Kidney glomerular epithelial cell (primary cell): ENCODE measurements around the gene ZEB2.
A peak's percentile ranks its signal among the peaks of the same experiment; 100 is the strongest.

Experiments used
- DNase-seq: peaks from one replicate; lab custom pipeline; 2025; lab: John Stamatoyannopoulos, UW

The ZEB2 gene

DNA sequence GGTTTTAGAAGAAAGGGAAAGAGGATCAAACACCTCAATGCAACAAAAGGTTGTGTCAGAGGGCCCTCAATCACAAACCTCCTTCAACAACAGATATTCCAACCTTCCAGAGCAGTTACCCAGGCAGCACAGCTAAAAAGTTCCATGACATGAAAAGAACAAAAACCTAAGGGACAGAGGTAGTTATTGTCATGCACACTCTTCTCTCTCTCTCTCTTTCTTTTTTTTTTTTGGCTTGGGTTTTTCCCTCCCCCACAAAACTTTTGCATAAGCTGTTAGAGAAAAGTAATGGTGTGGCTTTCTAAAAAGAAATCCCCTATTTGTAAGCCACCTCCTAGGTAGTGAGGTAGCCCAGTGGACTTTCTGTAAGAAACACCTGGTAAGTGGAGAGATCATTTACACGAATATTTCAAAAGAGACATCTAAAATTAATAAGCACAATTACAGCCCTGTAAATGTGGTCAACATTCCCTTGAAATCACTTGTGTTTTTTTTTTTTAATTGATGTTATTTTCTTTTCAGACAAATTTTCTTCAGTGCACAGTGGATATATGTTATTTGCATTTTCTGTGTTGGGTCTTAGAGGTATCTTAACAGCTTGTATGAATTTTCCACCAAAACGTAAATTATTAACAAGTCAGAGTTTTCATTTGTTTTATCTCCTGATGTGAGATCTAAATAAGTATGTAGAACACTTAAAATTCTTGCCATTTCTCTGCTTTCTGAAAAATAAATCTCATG, 48.4 kb downstream of the ZEB2 start:
- DNase-seq: no peak

GRCh38 chr2:144470816-144471215, 49.1 kb downstream of the ZEB2 start:
- no peak for DNase-seq

DNA sequence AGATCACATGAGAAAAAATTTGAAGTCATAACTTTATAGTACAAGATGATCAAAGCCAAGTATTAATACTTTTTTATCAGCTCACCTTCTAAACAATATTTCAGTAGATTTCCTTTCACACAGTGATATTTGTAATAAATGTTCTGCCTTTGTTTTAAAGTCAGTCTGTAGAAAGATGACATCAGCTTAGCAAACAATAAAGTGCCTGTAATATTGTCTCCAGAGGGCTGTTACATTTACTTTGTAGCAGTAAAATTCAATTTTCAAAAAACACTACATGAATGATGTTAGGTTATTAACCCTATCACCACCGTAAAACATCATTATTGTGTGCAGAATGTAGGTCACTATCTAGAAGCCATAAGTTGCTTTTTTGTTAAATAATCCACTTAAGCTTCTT, 49.6 kb downstream of the ZEB2 start:
- DNase-seq: no peak

GRCh38 chr2:144469798-144470197, 50.1 kb downstream of the ZEB2 start:
- DNase-seq: no peak

GRCh38 chr2:144468823-144469595, 50.9 kb downstream of the ZEB2 start:
- DNase-seq: no peak

- DNase-seq: no peak
Observed at GRCh38 chr2:144467502-144468137, 52.3 kb downstream of the ZEB2 start.

DNA sequence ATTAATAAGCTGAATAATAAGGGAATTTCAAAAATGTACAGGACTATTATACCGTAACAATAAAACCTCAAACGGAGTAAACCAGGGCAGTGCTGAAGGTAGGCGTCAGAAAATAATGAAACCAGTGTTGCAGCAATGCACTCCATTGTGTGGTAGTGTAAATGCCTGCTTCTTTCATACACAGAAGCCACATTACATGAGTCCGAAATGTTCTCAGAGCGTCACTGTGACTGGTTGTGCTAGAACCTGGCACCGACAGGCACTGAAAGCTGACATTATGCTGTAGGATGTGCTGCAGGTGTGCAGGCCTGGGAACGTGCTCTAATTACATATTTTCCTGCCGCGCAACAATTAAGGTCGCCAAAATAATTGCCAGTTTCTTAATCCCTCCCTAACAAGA, 53.3 kb downstream of the ZEB2 start:
- no peak for DNase-seq

DNA sequence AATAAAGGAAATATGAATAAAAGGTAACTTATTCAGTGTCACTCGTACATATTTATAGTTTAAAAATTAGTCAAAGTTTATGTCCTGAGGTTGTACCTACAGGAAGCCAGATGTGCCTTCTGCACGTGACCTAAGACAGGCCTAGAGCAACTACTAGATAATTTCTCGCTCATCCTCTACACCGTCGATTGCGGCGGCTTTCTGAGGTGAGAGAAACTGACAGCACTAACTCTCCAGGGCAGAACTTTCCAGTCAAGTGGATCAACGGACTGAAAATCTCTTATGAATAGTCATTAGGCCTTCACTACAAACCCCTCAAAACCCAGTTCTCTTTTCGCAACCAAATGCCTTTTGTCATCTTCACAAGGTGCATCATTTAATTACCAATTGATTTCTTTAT, 54.2 kb downstream of the ZEB2 start:
- DNase-seq: no peak

DNA sequence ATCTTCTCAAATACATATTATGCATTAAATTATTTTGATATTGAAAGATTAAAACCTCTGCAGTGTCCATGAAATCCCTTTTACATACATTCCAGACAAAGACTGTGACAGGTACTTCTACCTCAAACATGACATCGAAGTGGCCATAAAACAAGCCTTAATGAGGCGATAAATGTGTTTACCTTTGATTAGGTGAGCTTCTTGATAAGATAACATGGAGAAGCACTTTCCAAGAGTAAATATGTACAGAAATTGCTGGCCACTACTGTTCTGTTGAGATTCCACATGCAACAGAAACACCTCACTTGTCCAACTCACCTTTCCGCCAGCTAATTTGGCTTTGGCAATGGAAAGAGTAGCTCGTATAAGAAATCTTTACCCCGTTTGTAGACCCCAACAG, 55.2 kb downstream of the ZEB2 start:
- DNase-seq: no peak

- DNase-seq: no peak
Observed at GRCh38 chr2:144463266-144463665, 56.7 kb downstream of the ZEB2 start.

GRCh38 chr2:144462266-144462665, 57.7 kb downstream of the ZEB2 start:
- DNase-seq: no peak

GRCh38 chr2:144461308-144461766, 58.6 kb downstream of the ZEB2 start:
- no peak for DNase-seq

GRCh38 chr2:144460727-144461307, 59.1 kb downstream of the ZEB2 start:
- DNase-seq: no peak

DNA sequence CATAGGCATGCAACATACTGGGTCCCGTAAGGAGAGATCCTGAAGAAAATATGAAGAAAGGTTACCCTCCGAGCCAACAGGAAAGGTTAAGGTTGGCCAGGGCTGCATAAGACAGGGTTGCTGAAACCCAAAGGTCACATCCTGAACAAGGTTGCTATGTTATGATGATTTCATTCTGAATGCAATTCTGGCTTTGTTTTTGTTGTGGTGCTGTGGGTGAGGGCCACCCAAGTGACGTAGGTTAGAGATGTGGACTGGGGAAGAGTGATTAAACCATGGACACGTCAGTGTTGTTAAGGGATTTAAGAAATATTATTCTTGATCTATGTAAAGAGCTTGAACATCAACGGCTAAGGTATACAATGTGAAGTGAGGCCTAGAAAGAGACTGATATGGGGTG, 60.0 kb downstream of the ZEB2 start:
- no peak for DNase-seq

DNA sequence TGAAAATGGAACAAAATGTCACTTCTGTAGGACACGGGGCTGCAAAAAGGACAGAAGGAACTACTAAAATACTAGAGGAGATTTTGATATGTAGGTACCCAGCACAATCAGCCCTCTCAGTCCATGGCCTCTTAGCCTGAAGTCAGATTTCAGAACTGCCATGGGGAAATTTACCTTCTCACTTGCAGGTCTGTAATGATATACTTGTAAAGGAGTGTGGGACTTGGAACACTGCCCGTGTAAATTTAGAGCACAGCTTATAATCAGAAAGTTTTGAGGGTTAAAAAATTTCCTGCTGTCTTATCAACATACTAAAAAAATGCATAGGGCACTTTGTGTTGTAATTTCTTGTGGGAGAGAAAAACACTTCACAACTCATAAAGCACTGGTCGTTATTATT, 60.6 kb downstream of the ZEB2 start:
- no peak for DNase-seq

- DNase-seq: no peak
Observed at GRCh38 chr2:144458541-144458940, 61.4 kb downstream of the ZEB2 start.

DNA sequence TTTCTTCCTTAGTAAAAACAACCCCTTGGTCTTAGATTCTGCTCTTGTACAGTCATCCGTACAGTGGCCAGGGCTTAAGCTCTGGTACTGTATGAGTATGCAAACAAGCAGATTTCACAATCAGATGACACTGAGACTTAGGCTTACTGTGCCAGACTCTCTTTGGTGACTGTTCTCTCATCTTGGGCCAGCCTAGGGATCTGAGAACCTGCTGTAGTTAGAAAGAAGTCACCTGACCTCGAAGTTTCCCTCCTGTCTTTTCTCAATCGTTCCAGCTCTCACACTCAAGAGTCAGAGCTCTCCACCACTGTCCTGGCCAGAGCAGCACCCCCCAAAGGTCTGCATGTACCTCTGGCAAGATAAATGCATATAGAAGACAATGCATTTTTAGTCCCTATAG, 63.2 kb downstream of the ZEB2 start:
- DNase-seq: peak; percentile 68

- no peak for DNase-seq
Observed at GRCh38 chr2:144455987-144456386, 63.9 kb downstream of the ZEB2 start.

- DNase-seq: no peak
Observed at GRCh38 chr2:144454466-144455287, 65.2 kb downstream of the ZEB2 start.

GRCh38 chr2:144453486-144454158, 66.3 kb downstream of the ZEB2 start:
- no peak for DNase-seq

GRCh38 chr2:144452989-144453336, 67.0 kb downstream of the ZEB2 start:
- no peak for DNase-seq
